Measurements from ENCODE around the gene TGM5. TPM values are rescaled to one million over a fixed set of nuclear protein-coding genes. Genes with fewer than 3 reads are reported as not detected.
"Not testable (repeated sequence)": the region's sequence is repeated elsewhere in the genome, so short reads cannot be mapped to it uniquely, and the experiment has no call there.

The TGM5 gene
- total and polyA plus RNA-seq, 4 donors: 0.15 TPM; not detected in 3

- no peak overlapping the region for H3K27ac ChIP-seq (ENCODE audit: low read depth in 1 of 2, low read length in 1 of 2)
- WGBS, 2 donors: 92 to 97% methylated on average over 3 of the region's 3 CpGs
- no peak for TF ChIP-seq CTCF (IDR thresholded peaks at IDR 0.05; ENCODE audit: control extremely low read depth, extremely low read depth)
- no peaks in the 10 kb centered on the region for H3K27me3 ChIP-seq (ENCODE audit: control insufficient read depth in 3 of 3, insufficient read depth in 3 of 3, low read length in 2 of 3)
- H3K9me3 ChIP-seq (ENCODE audit: control insufficient read depth in 4 of 4, insufficient read depth in 3 of 4, low read length in 3 of 4): no peaks in the 10 kb centered on the region
- peaks cover 0 to 5% (median 3%) of the 10 kb centered on the region in 4 donors for H3K36me3 ChIP-seq (ENCODE audit: control insufficient read depth in 4 of 4, insufficient read depth in 4 of 4, low read length in 4 of 4)
- no peak overlapping the region for H3K4me3 ChIP-seq
- no peak overlapping the region for H3K9ac ChIP-seq (ENCODE audit: insufficient read depth in 1 of 2, low read length in 2 of 2)
- DNase-seq: no peak
- H3K4me1 ChIP-seq (ENCODE audit: control insufficient read depth in 5 of 5, insufficient read depth in 5 of 5, low read length in 5 of 5): peaks cover 0 to 2% (median 0%) of the 10 kb centered on the region in 5 donors
- no peak for ATAC-seq (ENCODE audit: insufficient read depth, low FRiP score)
Measured at GRCh38 chr15:43199945-43200488, 66.7 kb downstream of the TGM5 start.

GRCh38 chr15:43198992-43199391 is 67.7 kb downstream of the TGM5 start:
- Histone ChIP-seq H3K36me3 (ENCODE audit: control insufficient read depth in 4 of 4, insufficient read depth in 4 of 4, low read length in 4 of 4) (peaks cover 0 to 10% (median 6%) of the 10 kb centered on the region in 4 donors), H3K9me3 (ENCODE audit: control insufficient read depth in 4 of 4, insufficient read depth in 3 of 4, low read length in 3 of 4) (no peaks in the 10 kb centered on the region), H3K9ac (ENCODE audit: insufficient read depth in 1 of 2, low read length in 2 of 2) (no peak overlapping the region), H3K27ac (ENCODE audit: low read depth in 1 of 2, low read length in 1 of 2) (no peak overlapping the region), H3K4me3 (no peak overlapping the region), H3K27me3 (ENCODE audit: control insufficient read depth in 3 of 3, insufficient read depth in 3 of 3, low read length in 2 of 3) (no peaks in the 10 kb centered on the region), H3K4me1 (ENCODE audit: control insufficient read depth in 5 of 5, insufficient read depth in 5 of 5, low read length in 5 of 5) (peaks cover 0 to 7% (median 0%) of the 10 kb centered on the region in 5 donors)
- 95 to 97% methylated on average over 3 of the region's 3 CpGs for WGBS, 2 donors
- DNase-seq (no peak), ATAC-seq (ENCODE audit: insufficient read depth, low FRiP score) (no peak)
- no peak for TF ChIP-seq CTCF (IDR thresholded peaks at IDR 0.05; ENCODE audit: control extremely low read depth, extremely low read depth)

GRCh38 chr15:43198556-43198955 is 68.2 kb downstream of the TGM5 start:
- WGBS, 2 donors: 96 to 99% methylated on average over 4 of the region's 4 CpGs
- not testable (repeated sequence) for H3K27me3 ChIP-seq (ENCODE audit: control insufficient read depth in 3 of 3, insufficient read depth in 3 of 3, low read length in 2 of 3); H3K9me3 ChIP-seq (ENCODE audit: control insufficient read depth in 4 of 4, insufficient read depth in 3 of 4, low read length in 3 of 4); H3K36me3 ChIP-seq (ENCODE audit: control insufficient read depth in 4 of 4, insufficient read depth in 4 of 4, low read length in 4 of 4); ATAC-seq (ENCODE audit: insufficient read depth, low FRiP score); H3K27ac ChIP-seq (ENCODE audit: low read depth in 1 of 2, low read length in 1 of 2); DNase-seq; H3K9ac ChIP-seq (ENCODE audit: insufficient read depth in 1 of 2, low read length in 2 of 2); H3K4me3 ChIP-seq; H3K4me1 ChIP-seq (ENCODE audit: control insufficient read depth in 5 of 5, insufficient read depth in 5 of 5, low read length in 5 of 5)

- H3K9me3 ChIP-seq (ENCODE audit: control insufficient read depth in 4 of 4, insufficient read depth in 3 of 4, low read length in 3 of 4); H3K4me1 ChIP-seq (ENCODE audit: control insufficient read depth in 5 of 5, insufficient read depth in 5 of 5, low read length in 5 of 5); H3K27ac ChIP-seq (ENCODE audit: low read depth in 1 of 2, low read length in 1 of 2); DNase-seq; ATAC-seq (ENCODE audit: insufficient read depth, low FRiP score); H3K4me3 ChIP-seq; H3K9ac ChIP-seq (ENCODE audit: insufficient read depth in 1 of 2, low read length in 2 of 2); H3K27me3 ChIP-seq (ENCODE audit: control insufficient read depth in 3 of 3, insufficient read depth in 3 of 3, low read length in 2 of 3): not testable (repeated sequence)
- H3K36me3 ChIP-seq (ENCODE audit: control insufficient read depth in 4 of 4, insufficient read depth in 4 of 4, low read length in 4 of 4): peaks cover 0 to 12% (median 7%) of the 10 kb centered on the region in 4 donors
- WGBS, 2 donors: 82 to 86% methylated on average over 3 of the region's 3 CpGs
Measured at GRCh38 chr15:43197773-43198172, 69.0 kb downstream of the TGM5 start.
